H1 (cell line): ENCODE measurements around the gene CACNA2D3. TPM values are rescaled to one million over a fixed set of nuclear protein-coding genes. Genes with fewer than 3 reads are reported as not detected.

ENCODE experiments used
- CTCF ChIA-PET: fragments of 300-600 bp; sonication (Branson Sonifier 250); formaldehyde crosslinking; loops from one replicate; lab custom pipeline; 2021; ENCODE audit not compliant: partially characterized antibody; lab: Charles Lee
- POLR2A ChIA-PET: fragments of 300-600 bp; sonication (Branson Sonifier 250); formaldehyde crosslinking; loops from one replicate; lab custom pipeline; 2021; ENCODE audit warnings: inconsistent platforms; ENCODE audit not compliant: partially characterized antibody; lab: Charles Lee
- DNase-seq, 2 experiments: peaks; one replicate each; pipeline versions ENCODE4 v3.0.0 to v3.0.0-alpha.2; 2010 to 2022; ENCODE audit warnings: low spot score in 2 of 2, low read depth in 1 of 2, mixed read lengths in 1 of 2
- FAIRE-seq: peaks from 2 replicates; lab custom pipeline; 2011; peaks lifted over from hg19 to GRCh38; lab: Jason Lieb, UNC
- H2AFZ ChIP-seq: 2 replicates; pipeline ENCODE4 v1.8.1; 2012; ENCODE audit warnings: low read length, inconsistent platforms
- H2AK5ac ChIP-seq: 2 replicates; pipeline ENCODE4 v1.6.1; 2013; ENCODE audit warnings: low read depth, low read length
- H2BK120ac ChIP-seq: replicated peaks from 2 replicates; pipeline ENCODE3; 2013; ENCODE audit warnings: low read depth, low read length, inconsistent platforms
- H2BK12ac ChIP-seq: 2 replicates; pipeline ENCODE4 v1.6.1; 2013; ENCODE audit warnings: low read depth, low read length
- H2BK15ac ChIP-seq: 2 replicates; pipeline ENCODE4 v1.6.1; 2013; ENCODE audit warnings: low read length
- H2BK20ac ChIP-seq: 2 replicates; pipeline ENCODE4 v1.6.1; 2013; ENCODE audit warnings: low read length
- H2BK5ac ChIP-seq: 2 replicates; pipeline ENCODE4 v1.6.1; 2013; ENCODE audit warnings: low read depth, low read length
- H3K14ac ChIP-seq: 2 replicates; pipeline ENCODE4 v1.6.1; 2013; ENCODE audit warnings: inconsistent platforms; ENCODE audit not compliant: insufficient read length
- H3K18ac ChIP-seq: 2 replicates; pipeline ENCODE4 v1.6.1; 2013; ENCODE audit warnings: low read length; ENCODE audit errors: extremely low read depth
- H3K23ac ChIP-seq: 2 replicates; pipeline ENCODE4 v1.6.1; 2013; ENCODE audit warnings: inconsistent platforms; ENCODE audit not compliant: insufficient read length
- H3K23me2 ChIP-seq: 2 replicates; pipeline ENCODE4 v1.6.1; 2013; ENCODE audit warnings: low read depth, low read length
- H3K27ac ChIP-seq: 2 replicates; pipeline ENCODE4 v1.6.1; 2011; ENCODE audit warnings: low read depth, low read length, inconsistent platforms
- H3K27me3 ChIP-seq, 4 experiments: replicated peaks in 1 of 4; 1 replicate in 1 of 4; 2 replicates in 3 of 4; pipeline versions ENCODE4 v1.6.1 to v1.8.1; 2011 to 2013; ENCODE audit warnings: low read length in 3 of 4, mild to moderate bottlenecking in 3 of 4, inconsistent platforms in 2 of 4, mixed read lengths in 2 of 4, moderate library complexity in 1 of 4; ENCODE audit not compliant: control insufficient read depth in 3 of 4, insufficient read depth in 3 of 4; ENCODE audit errors: extremely low read depth in 1 of 4
- H3K36me3 ChIP-seq, 4 experiments: 2 replicates each; pipeline versions ENCODE4 v1.6.1 to v1.8.1; 2011 to 2013; ENCODE audit warnings: mild to moderate bottlenecking in 4 of 4, low read length in 3 of 4, moderate library complexity in 2 of 4, control low read depth in 1 of 4, inconsistent platforms in 1 of 4; ENCODE audit not compliant: insufficient read depth in 4 of 4, control insufficient read depth in 2 of 4
- H3K4ac ChIP-seq: replicated peaks from 2 replicates; pipeline ENCODE3; 2013; ENCODE audit warnings: low read length, low read depth, mixed read lengths, inconsistent platforms; ENCODE audit not compliant: insufficient read length
- H3K4me1 ChIP-seq, 4 experiments: replicated peaks in 1 of 4; 1 replicate in 1 of 4; 2 replicates in 3 of 4; pipeline versions ENCODE4 v1.6.1 to v1.8.1; 2011 to 2013; ENCODE audit warnings: low read length in 3 of 4, inconsistent platforms in 2 of 4, mixed read lengths in 1 of 4; ENCODE audit not compliant: insufficient read depth in 4 of 4, control insufficient read depth in 3 of 4
- H3K4me2 ChIP-seq, 2 experiments: 2 replicates each; pipeline versions ENCODE4 v1.6.1 to v1.8.1; 2011 to 2013; ENCODE audit warnings: low read depth in 2 of 2, low read length in 2 of 2, control low read depth in 1 of 2, inconsistent platforms in 1 of 2, mild to moderate bottlenecking in 1 of 2; ENCODE audit not compliant: insufficient read depth in 1 of 2
- H3K4me3 ChIP-seq, 4 experiments: fragments of 200-600, 300-600 bp in 1 of 4; sonication (generic), shearing (Covaris generic), sonication (Bioruptor Twin) in 1 of 4; 2 replicates each; pipeline versions ENCODE4 v1.5.1 to v1.8.1; 2011 to 2016; ENCODE audit warnings: low read length in 4 of 4, low read depth in 3 of 4, control low read depth in 2 of 4, inconsistent platforms in 2 of 4, mild to moderate bottlenecking in 2 of 4, mixed read lengths in 1 of 4, moderate library complexity in 1 of 4; ENCODE audit not compliant: insufficient read depth in 2 of 4; ENCODE audit errors: extremely low read depth in 1 of 4
- H3K56ac ChIP-seq: replicated peaks from 2 replicates; pipeline ENCODE3; 2013; ENCODE audit warnings: low read depth, mild to moderate bottlenecking, mixed read lengths, low read length, inconsistent platforms; ENCODE audit not compliant: insufficient read length
- H3K79me1 ChIP-seq: 2 replicates; pipeline ENCODE4 v1.6.1; 2013; ENCODE audit warnings: low read depth, low read length, control low read depth
- H3K79me2 ChIP-seq, 2 experiments: 2 replicates each; pipeline versions ENCODE4 v1.6.1 to v1.8.1; 2012 to 2013; ENCODE audit warnings: low read length in 2 of 2, mild to moderate bottlenecking in 2 of 2, inconsistent platforms in 1 of 2; ENCODE audit not compliant: insufficient read depth in 2 of 2, control insufficient read depth in 1 of 2
- H3K9ac ChIP-seq, 4 experiments: replicated peaks in 1 of 4; 1 replicate in 1 of 4; 2 replicates in 3 of 4; pipeline versions ENCODE4 v1.6.1 to v1.8.1; 2011 to 2013; ENCODE audit warnings: low read depth in 3 of 4, low read length in 3 of 4, control low read depth in 2 of 4, mild to moderate bottlenecking in 2 of 4, moderate library complexity in 2 of 4, inconsistent platforms in 1 of 4; ENCODE audit errors: extremely low read depth in 1 of 4
- H3K9me3 ChIP-seq, 2 experiments: 2 replicates each; pipeline versions ENCODE4 v1.6.1 to v1.8.1; 2012 to 2013; ENCODE audit warnings: mild to moderate bottlenecking in 2 of 2, moderate library complexity in 2 of 2, control low read depth in 1 of 2, inconsistent platforms in 1 of 2, low read depth in 1 of 2, low read length in 1 of 2, mixed read lengths in 1 of 2; ENCODE audit not compliant: insufficient read depth in 2 of 2
- H4K20me1 ChIP-seq, 2 experiments: replicated peaks in 1 of 2; 2 replicates each; pipeline versions ENCODE3 to v1.8.1; 2011 to 2013; ENCODE audit warnings: inconsistent platforms in 2 of 2, low read length in 2 of 2, mild to moderate bottlenecking in 1 of 2; ENCODE audit not compliant: insufficient read depth in 2 of 2, control insufficient read depth in 1 of 2
- H4K5ac ChIP-seq: 2 replicates; pipeline ENCODE4 v1.6.1; 2013; ENCODE audit warnings: low read length, low read depth, mixed read lengths, inconsistent platforms; ENCODE audit not compliant: insufficient read length
- H4K8ac ChIP-seq: 2 replicates; pipeline ENCODE4 v1.8.0; 2013; ENCODE audit warnings: mild to moderate bottlenecking, moderate library complexity, low read length, inconsistent platforms; ENCODE audit not compliant: insufficient read depth; ENCODE audit errors: extremely low read depth
- H4K91ac ChIP-seq: replicated peaks from 2 replicates; pipeline ENCODE3; 2013; ENCODE audit warnings: low read length, mixed read lengths, inconsistent platforms; ENCODE audit not compliant: insufficient read length
- ATF2 ChIP-seq: IDR thresholded peaks from 2 replicates; pipeline ENCODE4 v1.6.1; 2012; ENCODE audit warnings: low read length, inconsistent platforms
- CBX5 ChIP-seq: fragments of 300-800, 300-1000 bp; sonication (generic); IDR thresholded peaks from 2 replicates; pipeline ENCODE4 v1.7.1; 2016; ENCODE audit warnings: antibody characterized with exemption, low read length, low read depth
- CBX8 ChIP-seq: fragments of 300-800, 300-1000 bp; sonication (generic); IDR thresholded peaks from 2 replicates; pipeline ENCODE4 v1.7.1; 2016; ENCODE audit warnings: low read depth, low read length, borderline replicate concordance
- EP300 ChIP-seq, 2 experiments: IDR thresholded peaks; 1 replicate in 1 of 2; 2 replicates in 1 of 2; pipeline ENCODE4 v1.6.1; 2011 to 2012; ENCODE audit warnings: low read depth in 2 of 2, low read length in 2 of 2, mild to moderate bottlenecking in 2 of 2, borderline replicate concordance in 1 of 2, inconsistent platforms in 1 of 2, moderate library complexity in 1 of 2
- HDAC6 ChIP-seq: IDR thresholded peaks from one replicate; pipeline ENCODE4 v1.7.1; 2012; ENCODE audit warnings: low read depth, mild to moderate bottlenecking, inconsistent platforms, low read length, moderate library complexity
- JUND ChIP-seq: IDR thresholded peaks from 2 replicates; pipeline ENCODE4 v1.6.1; 2011; ENCODE audit warnings: mild to moderate bottlenecking, improper control_type of control experiment, low read length
- KDM1A ChIP-seq: fragments of 200-600, 300-600 bp; sonication (generic); IDR thresholded peaks from 2 replicates; pipeline ENCODE4 v1.7.1; 2016; ENCODE audit warnings: mild to moderate bottlenecking, low read length, borderline replicate concordance
- POLR2AphosphoS5 ChIP-seq: IDR thresholded peaks from 2 replicates; pipeline ENCODE4 v1.6.1; 2011; ENCODE audit warnings: low read depth, low read length
- POU5F1 ChIP-seq: IDR thresholded peaks from 2 replicates; pipeline ENCODE4 v1.6.1; 2011; ENCODE audit warnings: low read depth, mild to moderate bottlenecking, low read length, moderate library complexity
- RBBP5 ChIP-seq: IDR thresholded peaks from 2 replicates; pipeline ENCODE4 v1.7.1; 2012; ENCODE audit warnings: low read depth, mild to moderate bottlenecking, inconsistent platforms, low read length, moderate library complexity, borderline replicate concordance
- SIX5 ChIP-seq: IDR thresholded peaks from 2 replicates; pipeline ENCODE4 v1.6.1; 2011; ENCODE audit warnings: mild to moderate bottlenecking, low read depth, low read length
- SRF ChIP-seq: IDR thresholded peaks from 2 replicates; pipeline ENCODE4 v1.6.1; 2011; ENCODE audit warnings: mild to moderate bottlenecking, low read depth, low read length, moderate library complexity
- TAF1 ChIP-seq: IDR thresholded peaks from 2 replicates; pipeline ENCODE4 v1.6.1; 2011; ENCODE audit warnings: mild to moderate bottlenecking, low read depth, low read length
- whole genome bisulfite sequencing, 2 experiments: shearing (Covaris generic) in 1 of 2; methylation state at CpG; one replicate each; pipeline versions ENCODE4 v1.1.6 to v1.1.7; 2013 to 2015; ENCODE audit warnings: low lambda C conversion rate in 2 of 2, mixed read lengths in 2 of 2, inconsistent platforms in 1 of 2, low coverage in 1 of 2, missing lambda C conversion rate in 1 of 2; ENCODE audit not compliant: insufficient replicate concordance in 2 of 2, insufficient coverage in 1 of 2, insufficient read length in 1 of 2; ENCODE audit errors: extremely low coverage in 1 of 2, missing lambda C conversion rate in 1 of 2; 5-methylcytosine and 5-hydroxymethylcytosine counted together
- polyA plus RNA-seq, 7 experiments: library from polyadenylated mRNA; depleted of rRNA in 3 of 7; stranded (reverse) in 5 of 7; unstranded in 2 of 7; fragments of >200 nt in 5 of 7; fragments of 200-250 nt in 2 of 7; gene quantifications; 1 replicate in 5 of 7; 2 replicates in 1 of 7; 4 replicates in 1 of 7; pipeline versions ENCODE4 v1.2.1 to v1.2.3, GENCODE V29; 2011 to 2013; ENCODE audit warnings: missing spikeins in 2 of 7, mixed read lengths in 2 of 7
- total RNA-seq: library from RNA; stranded (reverse); fragmentation: NEBNext Ultra II Directional; extraction: Animal tissue kit (Norgen Biotek cat#: 25700); gene quantifications from 2 replicates; pipeline ENCODE4 v1.2.1, GENCODE V29; 2021

Gene CACNA2D3
- total and polyA plus RNA-seq, 2 of the 8 experiments (the other 6 are each of a cell fraction or from before 2014, with no cell fraction given), result 1.5 to 1.8 TPM

DNA sequence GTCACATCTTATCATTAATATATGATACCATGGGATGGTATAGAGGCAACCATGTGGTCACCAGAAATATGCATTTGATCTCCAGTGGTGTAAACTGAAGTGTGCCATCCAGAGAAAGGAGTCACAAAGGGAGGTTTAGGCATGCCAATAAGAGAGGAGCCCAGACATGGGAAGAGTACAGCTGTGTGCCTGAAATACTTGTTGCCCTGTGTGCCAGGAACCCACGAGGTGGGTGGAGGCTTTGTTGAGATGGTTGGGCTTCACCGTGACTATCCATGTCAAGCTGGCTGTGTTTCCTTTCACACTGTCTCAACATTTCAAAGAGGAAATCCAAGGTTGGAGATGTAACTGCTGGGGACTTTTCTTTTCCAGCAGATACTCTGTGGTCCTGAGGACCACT, 43.5 kb downstream of the CACNA2D3 start:
- Histone ChIP-seq H3K27ac (no peak overlapping the region), H3K4me1 (peaks cover 0 to 14% (median 4%) of the 10 kb centered on the region in 4 experiments; a peak in 5 of 7 replicates), H3K23ac (no peak overlapping the region), H2BK120ac (no peak overlapping the region), H2BK12ac (no peak overlapping the region), H3K36me3 (no peaks in the 10 kb centered on the region), H4K20me1 (no peaks in the 10 kb centered on the region), H3K23me2 (no peaks in the 10 kb centered on the region; the same call in 1 of the 2 replicates), H3K79me2 (no peaks in the 10 kb centered on the region), H3K14ac (no peak overlapping the region), H2AK5ac (no peak overlapping the region), H3K4me2 (no peak overlapping the region), H3K9me3 (0 out of 4 replicates have a peak, but pooled peaks cover 0 to 2% of the 10 kb centered on the region in 2 experiments), H2BK15ac (no peak overlapping the region), H3K4me3 (no peak overlapping the region), H3K9ac (no peak overlapping the region), H3K56ac (no peak overlapping the region), H3K18ac (no peak overlapping the region), H3K79me1 (no peaks in the 10 kb centered on the region), H4K5ac (no peak overlapping the region), H2AFZ (no peak overlapping the region), H4K8ac (no peak overlapping the region), H3K27me3 (no peaks in the 10 kb centered on the region), H3K4ac (no peak overlapping the region), H2BK5ac (no peak overlapping the region), H2BK20ac (no peak overlapping the region), H4K91ac (no peak overlapping the region)
- DNase-seq (no peak), FAIRE-seq (no peak)
- ChIA-PET CTCF (interaction anchor here (0.9 to 1.7 kb wide), 4 partner anchors 9 to 209 kb away, joined by 3 to 5 read pairs (median 4); no protein-coding TSS in a partner anchor), POLR2A (no interaction called here)
- WGBS, 2 experiments, result 93% methylated on average over 2 of the region's 2 CpGs; no CpG with 5 or more reads in 1 of the 2 experiments
- TF ChIP-seq JUND (no peak), SRF (no peak), POU5F1 (no peak), CBX5 (no peak), RBBP5 (no peak), KDM1A (no peak), POLR2AphosphoS5 (no peak), TAF1 (no peak), HDAC6 (no peak), ATF2 (no peak), SIX5 (no peak), EP300 (IDR thresholded peaks at IDR 0.05; ENCODE audit: borderline replicate concordance in 1 of 2, low read depth in 2 of 2, low read length in 2 of 2) (no peak), CBX8 (no peak)
